HEK293 (cell line): Measurements from ENCODE around the gene AKR1A1.
A peak's percentile ranks its signal among the peaks of the same experiment; 100 is the strongest.

Experiments
- CTCF ChIA-PET: fragments of 350-600 bp; formaldehyde crosslinking; extraction: SDS; loops from one replicate; lab custom pipeline; 2021; ENCODE audit warnings: antibody characterized with exemption; lab: Yijun Ruan, JAX
- POLR2A ChIA-PET: fragments of 300-600 bp; formaldehyde crosslinking; extraction: SDS; loops from one replicate; lab custom pipeline; 2020; ENCODE audit warnings: antibody characterized with exemption, inconsistent platforms; lab: Yijun Ruan, JAX
- H3K27ac ChIP-seq: fragments of 200-500 bp; sonication (Bioruptor generic); 2 replicates; pipeline ENCODE4 v1.5.1; 2014; ENCODE audit warnings: low read depth, low read length, control low read depth, inconsistent platforms; ENCODE audit errors: extremely low read depth
- H3K36me3 ChIP-seq, 2 experiments: fragments of 200-500 bp in 1 of 2; sonication (Bioruptor generic) in 1 of 2; 1 replicate in 1 of 2; 2 replicates in 1 of 2; pipeline ENCODE4 v1.5.1; 2014 to 2017; ENCODE audit warnings: inconsistent platforms in 2 of 2, low read length in 2 of 2; ENCODE audit not compliant: control insufficient read depth in 2 of 2, insufficient read depth in 1 of 2
- H3K4me1 ChIP-seq: fragments of 200-500 bp; sonication (Bioruptor generic); 2 replicates; pipeline ENCODE4 v1.5.1; 2014; ENCODE audit warnings: mild to moderate bottlenecking, low read length, inconsistent platforms; ENCODE audit not compliant: control insufficient read depth, insufficient read depth
- H3K4me3 ChIP-seq: 2 replicates; pipeline ENCODE4 v1.5.1; 2011; ENCODE audit warnings: low read depth, mild to moderate bottlenecking, control low read depth, low read length, moderate library complexity
- H3K9me3 ChIP-seq: fragments of 200-500 bp; sonication (Bioruptor generic); 2 replicates; pipeline ENCODE4 v1.5.1; 2014; ENCODE audit warnings: low read depth, low read length, inconsistent platforms; ENCODE audit not compliant: control insufficient read depth, insufficient read depth
- EGR2 ChIP-seq: fragments of 450-650 bp; formaldehyde crosslinking; IDR thresholded peaks from 2 replicates; pipeline ENCODE4 v1.5.1; 2016; ENCODE audit warnings: low read depth, missing biosample characterization, missing genetic modification characterization
- PRDM10 ChIP-seq: fragments of 450-650 bp; formaldehyde crosslinking; IDR thresholded peaks from 2 replicates; pipeline ENCODE4 v1.5.1; 2016; ENCODE audit warnings: missing biosample characterization, missing genetic modification characterization
- ZFHX2 ChIP-seq: fragments of 450-650 bp; formaldehyde crosslinking; conservative IDR thresholded peaks from 2 replicates; pipeline ENCODE4 v1.5.1; 2016; ENCODE audit warnings: missing biosample characterization, missing genetic modification characterization
- ZFP41 ChIP-seq: fragments of 450-650 bp; formaldehyde crosslinking; IDR thresholded peaks from 2 replicates; pipeline ENCODE4 v1.5.1; 2016; ENCODE audit warnings: missing biosample characterization, missing genetic modification characterization, borderline replicate concordance
- ZNF510 ChIP-seq: fragments of 450-650 bp; formaldehyde crosslinking; IDR thresholded peaks from 2 replicates; pipeline ENCODE4 v1.5.1; 2018; ENCODE audit warnings: mild to moderate bottlenecking, missing genetic modification characterization, missing biosample characterization; ENCODE audit not compliant: insufficient replicate concordance
- ZNF549 ChIP-seq: fragments of 450-650 bp; IDR thresholded peaks from 2 replicates; pipeline ENCODE4 v1.5.1; 2018; ENCODE audit warnings: missing biosample characterization, missing genetic modification characterization, mild to moderate bottlenecking, inconsistent platforms, moderate library complexity
- ZNF600 ChIP-seq: fragments of 450-650 bp; formaldehyde crosslinking; IDR thresholded peaks from 2 replicates; pipeline ENCODE4 v1.5.1; 2016; ENCODE audit warnings: missing biosample characterization, missing genetic modification characterization
- ZNF791 ChIP-seq: fragments of 450-650 bp; formaldehyde crosslinking; IDR thresholded peaks from 2 replicates; pipeline ENCODE4 v1.5.1; 2016; ENCODE audit warnings: missing biosample characterization, missing genetic modification characterization

AKR1A1 gene

GRCh38 chr1:45542591-45542990 is 8.0 kb upstream of the AKR1A1 start:
- no peak overlapping the region for H3K4me3 ChIP-seq
- TF ChIP-seq ZNF791 (tag by site-specific recombination) = no peak
- 0 out of 2 replicates have a peak, but pooled peaks have one; percentile 22 for TF ChIP-seq ZNF600 (tag by site-specific recombination)
- TF ChIP-seq, all 188 proteins: peak for 1
- no peaks in the 10 kb centered on the region for H3K4me1 ChIP-seq
- no peak overlapping the region for H3K27ac ChIP-seq
- H3K9me3 ChIP-seq = no peaks in the 10 kb centered on the region
- ChIA-PET CTCF (no interaction called here), POLR2A (interaction anchor here (6.9 kb wide), 1 partner anchor 21 kb away, joined by 50 read pairs; the partner anchor contains the start of gene PRDX1)
- H3K36me3 ChIP-seq = no peaks in the 10 kb centered on the region

GRCh38 chr1:45543581-45544417 is 6.8 kb upstream of the AKR1A1 start:
- no peaks in the 10 kb centered on the region for H3K4me1 ChIP-seq
- ChIA-PET CTCF (interaction anchor here (0.5 to 1.2 kb wide), 5 partner anchors 26 to 188 kb away, joined by 3 to 5 read pairs (median 3); no protein-coding TSS in a partner anchor), POLR2A (interaction anchor here (0.6 to 6.9 kb wide), 2 partner anchors 23 to 240 kb away, joined by 3 to 50 read pairs; partner anchors contain the start of gene PRDX1)
- no peaks in the 10 kb centered on the region for H3K36me3 ChIP-seq
- no peak overlapping the region for H3K4me3 ChIP-seq
- no peaks in the 10 kb centered on the region for H3K9me3 ChIP-seq
- H3K27ac ChIP-seq = no peak overlapping the region
- TF ChIP-seq EGR2 (tag by site-specific recombination) (peak; percentile 54), ZFHX2 (peak; percentile 35; the same call in 1 of the 2 replicates), ZNF791 (tag by site-specific recombination) (no peak)
- TF ChIP-seq, all 188 proteins: peak for 2

GRCh38 chr1:45544530-45544929 is 6.1 kb upstream of the AKR1A1 start:
- Histone ChIP-seq H3K9me3 (no peaks in the 10 kb centered on the region), H3K36me3 (no peaks in the 10 kb centered on the region), H3K27ac (no peak overlapping the region), H3K4me1 (no peaks in the 10 kb centered on the region), H3K4me3 (no peak overlapping the region)
- ChIA-PET POLR2A (interaction anchor here (6.9 kb wide), 1 partner anchor 23 kb away, joined by 50 read pairs; the partner anchor contains the start of gene PRDX1), CTCF (interaction anchor here (0.6 to 1.2 kb wide), 6 partner anchors 19 to 479 kb away, joined by 3 to 5 read pairs (median 4); no protein-coding TSS in a partner anchor)
- no peak for TF ChIP-seq ZNF510 (tag by site-specific recombination)

GRCh38 chr1:45545019-45545493 is 5.6 kb upstream of the AKR1A1 start:
- ChIA-PET POLR2A (interaction anchor here (6.9 kb wide), 1 partner anchor 24 kb away, joined by 50 read pairs; the partner anchor contains the start of gene PRDX1), CTCF (interaction anchor here (0.6 to 2.0 kb wide), 5 partner anchors 18 to 479 kb away, joined by 3 to 6 read pairs (median 4); no protein-coding TSS in a partner anchor)
- Histone ChIP-seq H3K27ac (no peak overlapping the region), H3K9me3 (no peaks in the 10 kb centered on the region), H3K4me1 (no peaks in the 10 kb centered on the region), H3K4me3 (no peak overlapping the region), H3K36me3 (no peaks in the 10 kb centered on the region)
- TF ChIP-seq PRDM10 (tag by site-specific recombination) (peak; percentile 49), ZFP41 (tag by site-specific recombination) (no peak), ZNF549 (tag by site-specific recombination) (no peak)
